HepG2 (cell line): ENCODE data around the gene WNK2. TPM values are rescaled to one million over a fixed set of nuclear protein-coding genes. Genes with fewer than 3 reads are reported as not detected.

Experiments
- ATAC-seq: fragments of 200-7000 bp; cut with Tn5 transposase; 3 replicates; pipeline ENCODE4 v1.9.1; 2020; ENCODE audit warnings: mild to moderate bottlenecking, moderate library complexity
- BruUV-seq: library from RNA; stranded (reverse); fragments of 400-500 nt; replicated peaks from 2 replicates; lab custom pipeline; 2021; lab: Mats Ljungman, UMichigan
- CTCF ChIA-PET: fragments of 300-600 bp; formaldehyde crosslinking; extraction: SDS; loops from one replicate; lab custom pipeline; 2021; ENCODE audit warnings: low total read pairs, inconsistent platforms, low intra/inter-chr PET ratio; lab: Yijun Ruan, JAX
- POLR2A ChIA-PET: fragments of 350-600 bp; sonication (Branson Sonifier 250); formaldehyde crosslinking; loops from one replicate; lab custom pipeline; 2020; ENCODE audit warnings: antibody characterized with exemption, inconsistent platforms; lab: Yijun Ruan, JAX
- DNase-seq: peaks from one replicate; pipeline ENCODE4 v3.0.0-alpha.2; 2015; ENCODE audit warnings: low spot score
- FAIRE-seq: peaks from 3 replicates; lab custom pipeline; 2011; peaks lifted over from hg19 to GRCh38; lab: Jason Lieb, UNC
- H2AFZ ChIP-seq: one replicate; pipeline ENCODE4 v1.6.1; 2011; ENCODE audit warnings: low read length, inconsistent platforms
- H3K27ac ChIP-seq: fragments of 300-600 bp; 3 replicates; pipeline ENCODE4 v1.8.0; 2011; ENCODE audit warnings: mixed run types, mild to moderate bottlenecking, mixed read lengths, low read length, inconsistent platforms; ENCODE audit not compliant: insufficient read depth; ENCODE audit errors: extremely low read length
- H3K27me3 ChIP-seq, 2 experiments: fragments of 200-600 bp in 1 of 2; 2 replicates in 1 of 2; 3 replicates in 1 of 2; pipeline versions ENCODE4 v1.6.0 to v1.8.0; 2011; ENCODE audit warnings: low read length in 2 of 2, mild to moderate bottlenecking in 2 of 2, moderate library complexity in 2 of 2, inconsistent platforms in 1 of 2; ENCODE audit not compliant: insufficient read depth in 2 of 2, control insufficient read depth in 1 of 2
- H3K36me3 ChIP-seq, 2 experiments: fragments of 200-600 bp in 1 of 2; replicated peaks in 1 of 2; 2 replicates in 1 of 2; 3 replicates in 1 of 2; pipeline versions ENCODE4 v1.5.1 to v1.8.0; 2011; ENCODE audit warnings: low read length in 2 of 2, inconsistent platforms in 1 of 2; ENCODE audit not compliant: insufficient read depth in 2 of 2, control insufficient read depth in 1 of 2
- H3K4me1 ChIP-seq: 2 replicates; pipeline ENCODE4 v1.5.1; 2012; ENCODE audit warnings: low read length, inconsistent platforms; ENCODE audit not compliant: insufficient read depth
- H3K4me2 ChIP-seq: 2 replicates; pipeline ENCODE4 v1.6.0; 2011; ENCODE audit warnings: low read depth, low read length, inconsistent platforms
- H3K4me3 ChIP-seq, 3 experiments: fragments of 200-600 bp in 1 of 3; sonication (generic), shearing (Covaris generic) in 1 of 3; replicated peaks in 1 of 3; 2 replicates each; pipeline ENCODE4 v1.5.1; 2011 to 2016; ENCODE audit warnings: low read length in 3 of 3, inconsistent platforms in 2 of 3, low read depth in 2 of 3, mild to moderate bottlenecking in 2 of 3, control low read depth in 1 of 3, mixed read lengths in 1 of 3; ENCODE audit not compliant: insufficient read depth in 1 of 3
- H3K79me2 ChIP-seq: one replicate; pipeline ENCODE4 v1.6.1; 2011; ENCODE audit warnings: low read length, inconsistent platforms; ENCODE audit not compliant: insufficient read depth
- H3K9ac ChIP-seq: 2 replicates; pipeline ENCODE4 v1.6.0; 2011; ENCODE audit warnings: mild to moderate bottlenecking, low read depth, low read length, inconsistent platforms; ENCODE audit not compliant: insufficient read depth
- H3K9me3 ChIP-seq: 2 replicates; pipeline ENCODE4 v1.5.1; 2012; ENCODE audit warnings: mild to moderate bottlenecking, low read length
- H4K20me1 ChIP-seq: 2 replicates; pipeline ENCODE4 v1.6.0; 2011; ENCODE audit warnings: inconsistent platforms, mild to moderate bottlenecking, low read length, moderate library complexity; ENCODE audit not compliant: insufficient read depth
- DNMT3B ChIP-seq: conservative IDR thresholded peaks from 2 replicates; pipeline ENCODE4 v1.6.1; 2016; ENCODE audit warnings: missing biosample characterization, control low read depth
- HES4 ChIP-seq: sonication (generic); formaldehyde crosslinking; IDR thresholded peaks from 2 replicates; pipeline ENCODE4 v1.9.0; 2021; ENCODE audit warnings: mild to moderate bottlenecking, missing genetic modification reagents, borderline replicate concordance
- IKZF5 ChIP-seq: IDR thresholded peaks from 2 replicates; pipeline ENCODE4 v1.6.1; 2018; ENCODE audit warnings: missing genetic modification reagents, mild to moderate bottlenecking, missing compliant biosample characterization
- SIN3A ChIP-seq: IDR thresholded peaks from 2 replicates; pipeline ENCODE4 v1.6.1; 2011; ENCODE audit warnings: low read depth, mild to moderate bottlenecking, control low read depth, low read length, borderline replicate concordance
- SP4 ChIP-seq: sonication (generic); formaldehyde crosslinking; IDR thresholded peaks from 2 replicates; pipeline ENCODE4 v1.8.1; 2023; ENCODE audit warnings: mild to moderate bottlenecking, missing genetic modification reagents
- TBP ChIP-seq: sonication (generic); formaldehyde crosslinking; IDR thresholded peaks from 2 replicates; pipeline ENCODE4 v1.5.0; 2020; ENCODE audit warnings: missing genetic modification reagents
- ZBTB4 ChIP-seq: sonication (generic); formaldehyde crosslinking; IDR thresholded peaks from 2 replicates; pipeline ENCODE4 v1.4.0; 2020; ENCODE audit warnings: missing genetic modification reagents, mild to moderate bottlenecking, borderline replicate concordance
- ZIK1 ChIP-seq: sonication (generic); formaldehyde crosslinking; IDR thresholded peaks from 2 replicates; pipeline ENCODE4 v1.5.0; 2020; ENCODE audit warnings: mild to moderate bottlenecking, low read depth, missing genetic modification reagents, borderline replicate concordance
- ZNF232 ChIP-seq: sonication (generic); formaldehyde crosslinking; IDR thresholded peaks from 2 replicates; pipeline ENCODE4 v1.4.0; 2020; ENCODE audit warnings: missing genetic modification reagents, borderline replicate concordance
- ZNF564 ChIP-seq: sonication (generic); formaldehyde crosslinking; IDR thresholded peaks from 2 replicates; pipeline ENCODE4 v1.8.1; 2023; ENCODE audit warnings: mild to moderate bottlenecking, missing genetic modification reagents
- ZNF784 ChIP-seq: sonication (generic); formaldehyde crosslinking; IDR thresholded peaks from 2 replicates; pipeline ENCODE4 v1.5.1; 2020; ENCODE audit warnings: missing genetic modification reagents, mild to moderate bottlenecking, borderline replicate concordance
- ZNF879 ChIP-seq: sonication (generic); formaldehyde crosslinking; IDR thresholded peaks from 2 replicates; pipeline ENCODE4 v1.8.1; 2023; ENCODE audit warnings: missing genetic modification reagents
- WGBS: methylation state at CpG from one replicate; pipeline ENCODE4 v1.1.6; 2017; ENCODE audit warnings: low lambda C conversion rate; 5-methylcytosine and 5-hydroxymethylcytosine counted together
- in situ Hi-C: cut with HindIII; loops from 2 replicates; pipeline ENCODE4 v1.10.0; 2017; ENCODE audit warnings: low pct_unique_long_range_greater_than_20kb; ENCODE audit not compliant: extremely low pct_ligation_motif_present
- intact Hi-C: fragments of 100-400 bp; cut with micrococcal nuclease; formaldehyde crosslinking; loops from one replicate; pipeline ENCODE4 v1.10.0; 2022; ENCODE audit not compliant: unreplicated experiment
- polyA plus RNA-seq, 8 experiments: library from polyadenylated mRNA; depleted of rRNA in 3 of 8; stranded (reverse) in 7 of 8; unstranded in 1 of 8; fragments of >200 nt; fragmentation: Illumina TruSeq in 4 of 8; extraction: Trizol in 4 of 8; gene quantifications; 2 replicates each; pipeline versions ENCODE4 v1.2.1 to v1.2.3, GENCODE V29; 2011 to 2016; ENCODE audit warnings: low read depth in 4 of 8, missing spikeins in 1 of 8, mixed read lengths in 1 of 8; ENCODE audit not compliant: insufficient read depth in 1 of 8
- total RNA-seq, 5 experiments: library from RNA; depleted of rRNA; stranded (reverse); fragments of >200 nt; fragmentation: Illumina TruSeq; extraction: Trizol; gene quantifications; 2 replicates each; pipeline ENCODE4 v1.2.3, GENCODE V29; 2016; ENCODE audit warnings: low read depth in 1 of 5
- TF ChIP-seq, protein P1 (sequence below): fragments of 450-650 bp; IDR thresholded peaks from 2 replicates; pipeline ENCODE4 v1.6.1; 2016

Gene WNK2
- total and polyA plus RNA-seq, 2 of the 13 experiments (the other 11 are each of a cell fraction or from before 2014, with no cell fraction given) = 10.5 to 12.0 TPM

- intact Hi-C loops = no loop called here
- Histone ChIP-seq H3K4me3 (no peak overlapping the region), H3K4me1 (no peaks in the 10 kb centered on the region), H4K20me1 (no peaks in the 10 kb centered on the region), H2AFZ (no peak overlapping the region), H3K36me3 (peaks cover 27 to 58% of the 10 kb centered on the region in 2 experiments; a peak in 4 of 5 replicates), H3K9me3 (no peaks in the 10 kb centered on the region), H3K4me2 (no peak overlapping the region), H3K9ac (no peak overlapping the region), H3K27ac (no peak overlapping the region), H3K27me3 (no peaks in the 10 kb centered on the region), H3K79me2 (no peaks in the 10 kb centered on the region)
- FAIRE-seq = no peak
- in situ Hi-C loops = no loop called here
- ChIA-PET POLR2A (no interaction called here), CTCF (no interaction called here)
- TF ChIP-seq DNMT3B (CRISPR knock-in tag) (no peak), ZIK1 (CRISPR knock-in tag) (no peak), ZNF232 (no peak), ZNF784 (no peak), IKZF5 (CRISPR knock-in tag) (no peak), TBP (no peak), SP4 (CRISPR knock-in tag) (no peak)
- BruUV-seq = no TSS peak
- DNase-seq = no peak
- WGBS = 94% methylated on average over 6 of the region's 6 CpGs
- no peak for ATAC-seq
Measured at GRCh38 chr9:93265972-93266371, 82.0 kb downstream of the WNK2 start.

GRCh38 chr9:93266521-93267001, 82.6 kb downstream of the WNK2 start:
- Histone ChIP-seq H3K27me3 (no peaks in the 10 kb centered on the region), H3K9me3 (no peaks in the 10 kb centered on the region), H3K27ac (no peak overlapping the region), H3K4me3 (no peak overlapping the region), H3K4me2 (no peak overlapping the region), H3K36me3 (peaks cover 26 to 58% of the 10 kb centered on the region in 2 experiments; a peak in 4 of 5 replicates), H2AFZ (no peak overlapping the region), H3K79me2 (no peaks in the 10 kb centered on the region), H3K9ac (no peak overlapping the region), H4K20me1 (no peaks in the 10 kb centered on the region), H3K4me1 (no peaks in the 10 kb centered on the region)
- ChIA-PET CTCF (no interaction called here), POLR2A (no interaction called here)
- no peak for ATAC-seq
- BruUV-seq = no TSS peak
- in situ Hi-C loops = no loop called here
- no peak for FAIRE-seq
- DNase-seq = no peak
- intact Hi-C loops = no loop called here
- over 99% methylated on average over 6 of the region's 6 CpGs for WGBS
- no peak for TF ChIP-seq ZNF564
- TF ChIP-seq SIN3A = no peak
- TF ChIP-seq ZNF879 = no peak
- TF ChIP-seq, protein P1, sequence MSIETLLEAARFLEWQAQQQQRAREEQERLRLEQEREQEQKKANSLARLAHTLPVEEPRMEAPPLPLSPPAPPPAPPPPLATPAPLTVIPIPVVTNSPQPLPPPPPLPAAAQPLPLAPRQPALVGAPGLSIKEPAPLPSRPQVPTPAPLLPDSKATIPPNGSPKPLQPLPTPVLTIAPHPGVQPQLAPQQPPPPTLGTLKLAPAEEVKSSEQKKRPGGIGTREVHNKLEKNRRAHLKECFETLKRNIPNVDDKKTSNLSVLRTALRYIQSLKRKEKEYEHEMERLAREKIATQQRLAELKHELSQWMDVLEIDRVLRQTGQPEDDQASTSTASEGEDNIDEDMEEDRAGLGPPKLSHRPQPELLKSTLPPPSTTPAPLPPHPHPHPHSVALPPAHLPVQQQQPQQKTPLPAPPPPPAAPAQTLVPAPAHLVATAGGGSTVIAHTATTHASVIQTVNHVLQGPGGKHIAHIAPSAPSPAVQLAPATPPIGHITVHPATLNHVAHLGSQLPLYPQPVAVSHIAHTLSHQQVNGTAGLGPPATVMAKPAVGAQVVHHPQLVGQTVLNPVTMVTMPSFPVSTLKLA = no peak
- TF ChIP-seq HES4 = no peak
- no peak for TF ChIP-seq ZBTB4 (CRISPR knock-in tag)
